NCI-H345 (cell line): ENCODE results near the gene PNRC2.

Experiments
- DNase-seq: peaks from one replicate; lab custom pipeline; 2025; lab: John Stamatoyannopoulos, UW

PNRC2 gene, protein sequence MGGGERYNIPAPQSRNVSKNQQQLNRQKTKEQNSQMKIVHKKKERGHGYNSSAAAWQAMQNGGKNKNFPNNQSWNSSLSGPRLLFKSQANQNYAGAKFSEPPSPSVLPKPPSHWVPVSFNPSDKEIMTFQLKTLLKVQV

GRCh38 chr1:23959461-23960290 lies at the start of gene PNRC2:
Gene PNRC2 (plus strand): TSS chr1:23959828. CDS start chr1:23961458, 1,630 bp downstream.
- peak; percentile 97 for DNase-seq

GRCh38 chr1:23910144-23910543 lies 49.5 kb upstream of the PNRC2 start:
- DNase-seq = no peak

GRCh38 chr1:23910553-23911246 lies 48.9 kb upstream of the PNRC2 start:
- DNase-seq = no peak

GRCh38 chr1:23911921-23912320 lies 47.7 kb upstream of the PNRC2 start:
- no peak for DNase-seq

- DNase-seq = no peak
Observed at GRCh38 chr1:23913212-23913880, 46.3 kb upstream of the PNRC2 start, which contains the start of gene CNR2. Gene CNR2 (minus strand): TSS chr1:23913362. CDS start chr1:23875617, 37,745 bp downstream.

DNA sequence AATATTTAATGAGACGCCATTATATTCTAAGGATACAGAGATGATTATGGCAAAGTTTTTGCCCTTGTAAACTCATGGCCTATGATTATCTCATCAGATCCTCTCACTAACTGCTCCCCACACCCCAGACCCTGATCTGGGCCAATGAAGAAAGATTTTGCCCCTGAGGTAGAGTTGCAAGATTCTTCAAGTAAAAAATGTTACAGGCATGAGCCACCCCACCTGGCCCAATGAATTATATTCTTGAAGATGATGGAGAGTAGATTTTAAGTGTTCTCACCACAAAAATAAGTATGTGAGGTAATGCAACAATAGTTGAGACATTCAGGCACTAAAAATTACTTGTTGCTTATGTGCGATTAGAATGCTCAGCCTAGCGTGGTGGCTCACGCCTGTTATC lies 44.7 kb upstream of the PNRC2 start:
- DNase-seq = no peak

GRCh38 chr1:23915466-23915865 lies 44.2 kb upstream of the PNRC2 start:
- no peak for DNase-seq

- DNase-seq = peak; percentile 21
Observed at GRCh38 chr1:23916209-23917131, 43.2 kb upstream of the PNRC2 start.

- no peak for DNase-seq
Observed at GRCh38 chr1:23922321-23922943, 37.2 kb upstream of the PNRC2 start.

DNA sequence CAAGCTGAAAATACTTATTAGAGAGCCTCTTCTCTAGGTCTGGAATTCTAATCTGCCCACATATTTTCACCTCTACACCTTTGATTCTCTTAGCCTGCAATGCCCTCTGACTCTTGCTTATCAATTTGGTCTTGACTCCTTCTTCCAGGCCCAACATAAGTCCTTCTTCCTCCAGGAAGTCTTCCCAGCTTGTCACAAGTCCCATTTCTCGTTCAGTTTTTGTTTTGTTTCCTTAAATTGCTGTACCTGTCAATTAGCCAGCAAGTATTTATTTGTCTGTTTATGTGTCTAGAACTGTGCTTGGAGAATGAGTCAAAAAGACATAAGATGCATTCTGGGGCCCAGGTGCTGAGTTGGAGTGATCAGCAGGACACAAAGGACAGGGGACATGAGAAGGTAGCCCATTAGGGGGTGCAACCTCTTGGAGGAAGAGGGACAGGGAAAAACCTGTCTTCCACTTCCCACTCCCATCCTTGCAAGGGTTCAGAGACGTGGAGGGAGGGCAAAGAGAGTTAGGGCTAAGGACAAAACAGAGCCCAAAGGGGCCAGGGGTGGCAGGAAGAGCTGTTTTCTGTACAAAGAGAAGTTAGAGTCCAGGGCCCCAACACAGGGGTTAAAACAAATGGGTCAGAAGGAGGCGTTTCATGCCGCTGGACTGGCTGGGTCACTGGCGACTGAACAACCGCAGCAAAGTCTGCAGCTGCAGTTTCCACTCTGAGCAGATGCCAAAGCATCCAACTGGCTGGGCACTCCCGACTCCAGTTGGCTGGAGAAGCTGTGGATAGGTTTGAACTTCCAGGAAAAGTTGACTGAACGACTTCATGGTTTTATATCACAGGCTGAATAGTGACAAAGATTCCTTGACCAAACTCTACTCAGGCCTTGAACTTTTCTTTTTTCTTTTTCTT lies 35.8 kb upstream of the PNRC2 start:
- no peak for DNase-seq

GRCh38 chr1:23924601-23925000 lies 35.0 kb upstream of the PNRC2 start:
- no peak for DNase-seq

DNA sequence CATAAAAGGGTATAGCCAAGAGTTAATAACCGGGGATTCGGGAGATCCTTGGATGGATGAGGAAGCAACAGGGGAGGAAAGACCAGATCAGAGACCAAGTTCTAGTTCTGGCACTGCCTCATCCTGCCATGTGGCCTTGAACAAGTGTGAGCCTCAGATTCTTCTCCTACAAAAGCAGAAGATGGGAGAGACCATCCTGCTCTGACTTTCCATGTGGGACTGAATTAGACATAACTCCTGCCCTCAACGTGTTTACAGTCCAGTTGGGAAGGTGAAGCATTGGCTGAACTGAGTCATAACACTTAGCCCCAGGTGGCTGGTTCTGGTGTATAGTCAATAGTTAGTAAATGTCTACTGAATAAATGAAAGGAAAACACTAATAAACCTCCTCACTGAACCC lies 34.3 kb upstream of the PNRC2 start:
- no peak for DNase-seq

- DNase-seq = no peak
Observed at GRCh38 chr1:23927097-23927496, 32.5 kb upstream of the PNRC2 start.

DNA sequence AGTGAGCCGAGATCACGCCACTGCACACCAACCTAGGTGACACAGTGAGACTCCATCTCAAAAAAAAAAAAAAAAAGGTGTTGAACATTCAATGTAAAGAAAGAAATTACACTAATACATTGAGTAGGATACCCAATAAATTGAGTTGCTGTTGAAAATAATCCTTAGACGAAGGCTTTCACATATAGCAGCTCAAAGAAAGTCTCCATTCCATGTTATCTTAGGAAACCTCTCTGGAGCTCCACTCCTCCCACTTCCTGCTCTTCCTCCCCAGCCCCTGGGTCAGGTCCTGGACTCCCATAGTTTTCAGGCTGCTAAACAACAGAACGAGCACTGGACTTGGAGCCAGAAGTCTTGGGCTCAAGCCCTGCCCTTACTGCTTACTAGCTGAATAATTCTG lies 30.8 kb upstream of the PNRC2 start:
- DNase-seq = no peak

- DNase-seq = no peak
Observed at GRCh38 chr1:23930270-23930669, 29.4 kb upstream of the PNRC2 start.

GRCh38 chr1:23930861-23931490 lies 28.7 kb upstream of the PNRC2 start:
- no peak for DNase-seq

- DNase-seq = no peak
Observed at GRCh38 chr1:23931491-23931880, 28.1 kb upstream of the PNRC2 start.

- no peak for DNase-seq
Observed at GRCh38 chr1:23936481-23937176, 23.0 kb upstream of the PNRC2 start.

DNA sequence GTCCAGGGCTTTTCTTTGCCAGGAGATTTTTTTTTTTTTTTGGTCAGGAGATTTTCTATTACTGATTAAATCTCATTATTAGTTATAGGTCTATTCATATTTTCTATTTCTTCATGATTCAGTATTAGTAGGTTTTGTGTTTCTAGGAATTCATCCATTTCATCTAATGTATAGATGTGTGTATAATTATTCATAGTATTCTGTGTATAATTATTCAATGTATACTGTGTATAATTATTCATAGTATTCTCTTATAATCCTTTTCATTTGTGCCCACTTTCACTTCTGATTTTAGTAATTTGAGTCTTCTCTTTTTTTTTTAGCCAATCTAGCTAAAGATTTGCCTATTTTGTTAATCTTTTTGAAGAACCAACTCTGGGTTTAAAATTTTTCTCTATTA lies 12.3 kb upstream of the PNRC2 start:
- DNase-seq = no peak
